Renal cortical epithelial cell (primary cell): Measurements from ENCODE around the gene MAGEA10. TPM values are rescaled to one million over a fixed set of nuclear protein-coding genes. Genes with fewer than 3 reads are reported as not detected.

ENCODE experiments used
- total RNA-seq: library from RNA; depleted of rRNA; stranded (reverse); fragments of >200 nt; gene quantifications from 2 replicates; pipeline ENCODE4 v1.2.3, GENCODE V29; 2014

The MAGEA10 gene
- total RNA-seq, 1 donor from 2014 or later: not detected

Other genes with a start within 250 kb of the MAGEA10 start
- gene MAGEA4, start 225.7 kb downstream of the MAGEA10 start, total RNA-seq: not detected in 2 replicates
- 0.52 and 11.2 TPM in 2 replicates for gene GABRE, start 163.9 kb downstream of the MAGEA10 start, total RNA-seq